ENCODE data around the gene MUTYH.

MUTYH gene

DNA sequence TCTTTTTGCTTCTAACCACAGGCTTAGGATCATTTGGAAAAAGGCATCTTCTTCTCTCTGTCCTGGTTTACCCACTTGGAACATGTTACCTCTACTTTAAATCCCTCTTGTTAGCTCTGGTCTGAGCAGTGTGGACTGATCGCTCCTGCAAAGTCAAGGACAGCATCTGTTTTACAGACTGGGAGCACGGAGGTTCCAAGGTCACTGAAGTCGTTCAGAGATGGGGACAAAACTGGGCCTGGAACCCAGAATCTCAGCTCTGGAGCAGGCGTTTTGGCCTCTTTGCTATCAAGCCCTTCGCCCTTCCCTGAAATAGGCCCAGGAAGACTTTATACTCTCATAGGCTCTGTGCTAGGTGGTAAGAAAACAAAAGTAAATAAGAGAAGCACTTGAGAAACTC, 11.3 kb upstream of the MUTYH start:
- Histone ChIP-seq H3K4me1 (ENCODE audit: control insufficient read depth, insufficient read depth, low read length) (peaks cover 5% of the 10 kb centered on the region; the same call in 1 of the 2 replicates), H3K36me3 (ENCODE audit: control insufficient read depth, insufficient read depth, low read length) (peaks cover 4% of the 10 kb centered on the region; the same call in 1 of the 2 replicates), H3K9ac (ENCODE audit: low read length) (no peak overlapping the region), H3K4me3 (ENCODE audit: low read depth, low read length) (no peak overlapping the region), H3K9me3 (ENCODE audit: control insufficient read depth, insufficient read depth, low read depth, low read length) (no peaks in the 10 kb centered on the region), H3K27me3 (ENCODE audit: control insufficient read depth, insufficient read depth, low read length) (no peaks in the 10 kb centered on the region), H3K27ac (ENCODE audit: low read depth, low read length) (no peak overlapping the region)

DNA sequence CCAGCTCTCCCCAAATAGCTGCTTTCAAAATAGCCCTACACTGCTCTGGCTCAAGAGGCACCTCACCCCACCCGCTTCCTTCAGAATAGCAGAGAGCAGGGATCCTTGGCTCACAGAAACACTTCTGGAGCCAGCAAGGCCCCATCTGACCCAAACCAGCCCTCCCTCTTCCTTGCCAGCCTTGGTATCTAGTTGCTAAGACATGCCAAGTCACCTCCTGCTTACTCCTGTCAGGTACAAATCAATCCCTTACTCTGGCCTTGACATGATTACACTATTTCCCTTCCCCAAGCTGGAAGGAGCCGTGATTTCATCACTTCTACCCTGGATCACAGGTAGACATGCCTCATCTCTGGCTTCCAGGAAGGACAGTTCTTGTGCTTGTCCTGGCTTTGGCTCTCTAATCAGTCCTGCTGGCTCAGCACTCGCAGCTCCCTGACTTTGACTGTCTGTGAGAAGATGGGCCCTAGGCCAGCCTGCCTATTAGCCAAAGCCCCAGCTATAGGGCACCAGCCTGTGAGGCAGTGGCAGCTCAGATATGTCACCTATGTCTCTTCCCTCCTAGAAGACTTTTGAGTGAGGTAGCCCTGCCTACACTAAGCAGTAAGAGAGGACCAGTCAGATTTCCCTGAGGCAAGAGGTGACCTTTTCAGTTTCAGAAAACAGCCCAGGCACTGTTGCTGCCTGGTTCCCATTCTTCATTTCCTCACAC, 8.9 kb upstream of the MUTYH start:
- H3K4me3 ChIP-seq (ENCODE audit: low read depth, low read length) = no peak overlapping the region
- H3K9me3 ChIP-seq (ENCODE audit: control insufficient read depth, insufficient read depth, low read depth, low read length) = no peaks in the 10 kb centered on the region
- no peak overlapping the region for H3K27ac ChIP-seq (ENCODE audit: low read depth, low read length)
- peaks cover 24% of the 10 kb centered on the region for H3K36me3 ChIP-seq (ENCODE audit: control insufficient read depth, insufficient read depth, low read length)
- H3K4me1 ChIP-seq (ENCODE audit: control insufficient read depth, insufficient read depth, low read length) = no peaks in the 10 kb centered on the region; the same call in 1 of the 2 replicates
- H3K9ac ChIP-seq (ENCODE audit: low read length) = no peak overlapping the region
- H3K27me3 ChIP-seq (ENCODE audit: control insufficient read depth, insufficient read depth, low read length) = no peaks in the 10 kb centered on the region

DNA sequence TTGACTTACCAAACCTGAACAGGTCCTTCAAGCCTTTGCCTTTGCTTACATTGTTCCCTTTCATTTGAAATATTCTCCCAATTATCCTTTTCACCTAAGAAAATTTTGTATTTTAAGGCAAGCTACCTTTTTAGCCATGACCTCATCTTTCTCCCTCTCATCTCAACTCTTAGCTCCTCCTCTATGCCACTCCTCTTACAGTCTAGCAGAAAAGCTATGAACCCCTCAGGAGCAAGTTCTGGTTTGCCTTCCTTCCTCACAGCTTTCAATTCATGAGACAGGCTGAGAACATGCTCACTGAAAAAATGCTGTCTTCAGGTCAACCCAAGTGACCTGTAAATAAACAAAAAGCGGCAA, 8.3 kb upstream of the MUTYH start:
- Histone ChIP-seq H3K4me1 (ENCODE audit: control insufficient read depth, insufficient read depth, low read length) (no peaks in the 10 kb centered on the region; the same call in 1 of the 2 replicates), H3K9me3 (ENCODE audit: control insufficient read depth, insufficient read depth, low read depth, low read length) (no peaks in the 10 kb centered on the region), H3K27me3 (ENCODE audit: control insufficient read depth, insufficient read depth, low read length) (no peaks in the 10 kb centered on the region), H3K36me3 (ENCODE audit: control insufficient read depth, insufficient read depth, low read length) (peaks cover 30% of the 10 kb centered on the region), H3K4me3 (ENCODE audit: low read depth, low read length) (no peak overlapping the region), H3K27ac (ENCODE audit: low read depth, low read length) (no peak overlapping the region), H3K9ac (ENCODE audit: low read length) (no peak overlapping the region)

DNA sequence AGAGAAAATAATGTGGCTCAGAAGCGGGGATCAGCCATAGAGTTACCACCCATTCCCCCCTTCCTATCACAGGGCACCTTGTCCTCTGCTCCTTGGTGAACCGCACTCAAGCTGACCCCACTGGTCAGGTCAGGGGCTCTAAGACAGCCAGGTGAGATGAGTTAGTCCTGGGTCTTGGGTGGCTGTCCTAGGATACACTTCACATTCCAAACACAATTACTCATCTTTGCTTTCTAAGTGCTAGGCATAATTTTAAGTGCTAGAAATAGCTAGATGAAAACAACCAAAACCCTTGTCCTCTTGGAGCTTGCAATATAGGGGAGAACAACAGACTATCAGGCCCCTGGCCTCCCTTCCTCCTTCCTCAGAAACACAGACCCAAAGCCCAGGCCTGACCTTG, 7.8 kb upstream of the MUTYH start:
- H3K9ac ChIP-seq (ENCODE audit: low read length) = no peak overlapping the region
- no peaks in the 10 kb centered on the region for H3K27me3 ChIP-seq (ENCODE audit: control insufficient read depth, insufficient read depth, low read length)
- no peak overlapping the region for H3K4me3 ChIP-seq (ENCODE audit: low read depth, low read length)
- no peak overlapping the region for H3K27ac ChIP-seq (ENCODE audit: low read depth, low read length)
- no peaks in the 10 kb centered on the region for H3K9me3 ChIP-seq (ENCODE audit: control insufficient read depth, insufficient read depth, low read depth, low read length)
- H3K36me3 ChIP-seq (ENCODE audit: control insufficient read depth, insufficient read depth, low read length) = peaks cover 35% of the 10 kb centered on the region
- no peaks in the 10 kb centered on the region; the same call in 1 of the 2 replicates for H3K4me1 ChIP-seq (ENCODE audit: control insufficient read depth, insufficient read depth, low read length)

DNA sequence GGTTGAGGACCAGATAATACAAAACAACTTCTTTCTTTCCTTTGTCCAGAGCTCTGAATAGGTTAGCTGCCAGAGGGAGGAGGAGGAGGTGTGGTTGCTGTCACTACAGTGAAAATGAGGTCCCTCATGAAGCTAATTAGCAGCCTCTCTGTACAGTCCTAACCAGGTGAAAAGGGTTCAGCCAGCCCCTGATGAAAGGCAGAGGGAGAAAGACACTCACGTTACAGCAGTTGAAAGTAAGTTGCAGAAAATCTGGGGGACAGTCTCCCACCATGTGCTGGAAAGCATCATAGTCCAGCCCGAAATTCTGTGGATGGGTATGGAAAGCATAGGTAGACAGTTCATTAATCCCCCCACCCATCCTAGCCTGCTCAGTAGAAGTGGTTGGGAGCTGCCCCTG, 6.2 kb upstream of the MUTYH start:
- Histone ChIP-seq H3K27ac (ENCODE audit: low read depth, low read length) (no peak overlapping the region), H3K9me3 (ENCODE audit: control insufficient read depth, insufficient read depth, low read depth, low read length) (no peaks in the 10 kb centered on the region), H3K9ac (ENCODE audit: low read length) (no peak overlapping the region), H3K36me3 (ENCODE audit: control insufficient read depth, insufficient read depth, low read length) (peaks cover 51% of the 10 kb centered on the region), H3K27me3 (ENCODE audit: control insufficient read depth, insufficient read depth, low read length) (no peaks in the 10 kb centered on the region), H3K4me1 (ENCODE audit: control insufficient read depth, insufficient read depth, low read length) (no peaks in the 10 kb centered on the region; the same call in 1 of the 2 replicates), H3K4me3 (ENCODE audit: low read depth, low read length) (no peak overlapping the region)

DNA sequence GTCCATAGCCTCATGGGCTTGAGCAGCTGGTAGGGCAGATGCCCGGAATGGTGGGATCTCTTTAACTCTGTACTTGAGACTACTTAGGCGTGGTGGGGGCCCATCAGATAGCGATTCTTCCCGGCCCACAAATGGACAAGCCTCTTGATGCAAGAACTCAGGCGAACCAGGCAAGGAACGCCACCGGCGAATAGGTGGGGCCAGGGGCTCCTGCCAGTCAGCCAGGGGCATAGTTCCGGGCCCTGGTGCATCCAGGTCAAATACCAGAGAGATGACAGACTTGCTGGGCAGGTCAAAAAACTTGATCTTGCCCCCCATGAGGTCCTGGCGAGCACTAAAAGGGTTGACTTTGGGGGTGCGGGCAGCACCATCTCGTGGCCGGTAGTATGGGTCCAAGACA, 4.8 kb upstream of the MUTYH start:
- H3K9me3 ChIP-seq (ENCODE audit: control insufficient read depth, insufficient read depth, low read depth, low read length) = no peaks in the 10 kb centered on the region
- no peak overlapping the region for H3K9ac ChIP-seq (ENCODE audit: low read length)
- no peak overlapping the region for H3K27ac ChIP-seq (ENCODE audit: low read depth, low read length)
- H3K4me1 ChIP-seq (ENCODE audit: control insufficient read depth, insufficient read depth, low read length) = peaks cover 5% of the 10 kb centered on the region; the same call in 1 of the 2 replicates
- H3K4me3 ChIP-seq (ENCODE audit: low read depth, low read length) = no peak overlapping the region
- H3K27me3 ChIP-seq (ENCODE audit: control insufficient read depth, insufficient read depth, low read length) = no peaks in the 10 kb centered on the region
- H3K36me3 ChIP-seq (ENCODE audit: control insufficient read depth, insufficient read depth, low read length) = peaks cover 54% of the 10 kb centered on the region

DNA sequence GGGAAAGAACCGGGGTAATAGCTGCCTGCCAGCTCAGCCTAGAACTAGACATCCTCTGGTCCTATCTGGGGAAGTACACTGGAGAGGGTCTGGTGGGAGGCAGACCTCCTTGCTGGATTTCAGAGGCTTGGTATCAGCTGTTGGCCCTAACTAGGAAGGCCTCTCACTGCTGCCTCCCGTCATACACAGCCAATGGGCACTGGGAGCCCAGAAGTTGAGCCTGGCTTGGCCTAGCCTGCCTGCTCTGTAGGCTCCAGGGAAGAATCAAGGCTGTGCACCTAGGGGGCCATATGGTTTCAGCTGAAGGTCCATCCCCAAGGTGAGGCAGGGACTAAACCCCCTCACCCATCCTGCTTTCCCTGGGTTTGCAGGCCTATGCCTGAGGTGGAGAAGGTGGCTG, 4.3 kb upstream of the MUTYH start:
- no peaks in the 10 kb centered on the region for H3K27me3 ChIP-seq (ENCODE audit: control insufficient read depth, insufficient read depth, low read length)
- no peak overlapping the region for H3K27ac ChIP-seq (ENCODE audit: low read depth, low read length)
- H3K9me3 ChIP-seq (ENCODE audit: control insufficient read depth, insufficient read depth, low read depth, low read length) = no peaks in the 10 kb centered on the region
- peaks cover 54% of the 10 kb centered on the region for H3K36me3 ChIP-seq (ENCODE audit: control insufficient read depth, insufficient read depth, low read length)
- H3K4me1 ChIP-seq (ENCODE audit: control insufficient read depth, insufficient read depth, low read length) = peaks cover 5% of the 10 kb centered on the region; the same call in 1 of the 2 replicates
- H3K4me3 ChIP-seq (ENCODE audit: low read depth, low read length) = no peak overlapping the region
- no peak overlapping the region for H3K9ac ChIP-seq (ENCODE audit: low read length)

DNA sequence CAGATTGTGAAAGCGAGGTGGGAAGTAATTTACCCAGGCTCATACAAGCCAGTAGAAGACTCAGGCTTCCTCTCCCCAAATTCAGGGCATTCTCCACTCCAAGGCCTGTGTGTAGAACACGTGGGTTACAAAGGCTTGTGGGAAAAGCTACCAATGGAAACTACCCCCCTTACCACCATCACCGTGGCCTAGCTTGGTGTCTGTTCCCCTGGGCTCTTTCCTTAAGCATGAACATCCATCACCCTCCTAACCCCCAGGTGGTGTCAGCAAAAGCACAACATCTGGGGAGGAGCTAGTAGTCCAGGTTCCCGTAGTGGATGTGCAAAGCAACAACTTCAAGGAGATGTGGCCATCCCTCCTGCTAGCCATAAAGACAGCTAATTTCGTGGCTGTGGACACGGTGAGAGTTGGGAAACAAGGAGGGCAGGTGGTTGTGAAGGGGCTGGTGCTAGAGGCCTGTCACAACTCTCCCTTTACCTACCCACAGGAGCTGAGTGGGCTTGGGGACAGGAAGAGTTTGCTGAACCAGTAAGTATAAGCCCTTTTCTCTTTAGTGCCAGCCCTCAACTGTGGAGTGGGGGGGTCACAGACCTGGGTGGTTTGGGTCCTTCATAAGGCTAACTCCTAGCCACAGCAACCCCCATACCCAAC, 701 bp upstream of the MUTYH start:
- no peak overlapping the region for H3K27ac ChIP-seq (ENCODE audit: low read depth, low read length)
- peak overlapping the region; percentile 97 for H3K9ac ChIP-seq (ENCODE audit: low read length)
- H3K4me3 ChIP-seq (ENCODE audit: low read depth, low read length) = peak overlapping the region; percentile 86
- H3K9me3 ChIP-seq (ENCODE audit: control insufficient read depth, insufficient read depth, low read depth, low read length) = no peaks in the 10 kb centered on the region
- no peaks in the 10 kb centered on the region for H3K27me3 ChIP-seq (ENCODE audit: control insufficient read depth, insufficient read depth, low read length)
- peaks cover 7% of the 10 kb centered on the region; the same call in 1 of the 2 replicates for H3K4me1 ChIP-seq (ENCODE audit: control insufficient read depth, insufficient read depth, low read length)
- H3K36me3 ChIP-seq (ENCODE audit: control insufficient read depth, insufficient read depth, low read length) = peaks cover 53% of the 10 kb centered on the region

DNA sequence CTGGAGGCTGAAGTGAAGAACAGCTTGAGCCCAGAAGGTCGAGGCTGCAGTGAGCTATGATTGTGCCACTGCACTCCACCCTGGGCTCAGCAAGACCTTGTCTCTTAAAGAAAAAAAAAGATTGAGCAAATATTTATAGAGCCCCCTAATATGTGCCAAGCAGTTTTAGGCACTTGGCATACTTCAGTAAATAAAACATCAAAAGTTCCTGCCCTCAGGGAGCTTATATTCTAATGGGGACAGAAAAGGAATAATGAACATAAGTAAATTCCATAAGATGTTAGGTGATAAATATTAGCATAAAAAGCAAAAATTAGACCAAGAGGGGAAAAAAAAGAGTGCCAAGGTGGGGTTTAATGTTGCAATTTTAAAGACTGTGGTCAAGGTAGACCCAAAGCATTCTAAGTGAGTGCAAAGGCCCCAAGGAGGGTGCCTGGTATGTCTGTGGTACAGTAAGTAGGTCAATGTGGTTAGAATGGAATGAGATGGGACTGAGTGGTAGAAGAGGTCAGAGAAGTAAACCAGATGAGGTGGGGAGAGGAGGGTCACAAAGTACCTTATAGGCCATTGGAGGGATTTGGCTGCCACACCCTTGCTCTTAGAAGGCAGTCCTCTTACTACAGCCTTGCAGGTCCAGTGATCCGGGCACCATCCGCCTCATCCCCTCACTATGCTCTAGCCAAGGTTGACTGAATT, 2.5 kb downstream of the MUTYH start:
- Histone ChIP-seq H3K4me1 (ENCODE audit: control insufficient read depth, insufficient read depth, low read length) (peaks cover 10% of the 10 kb centered on the region; the same call in 1 of the 2 replicates), H3K9ac (ENCODE audit: low read length) (no peak overlapping the region), H3K4me3 (ENCODE audit: low read depth, low read length) (no peak overlapping the region)

DNA sequence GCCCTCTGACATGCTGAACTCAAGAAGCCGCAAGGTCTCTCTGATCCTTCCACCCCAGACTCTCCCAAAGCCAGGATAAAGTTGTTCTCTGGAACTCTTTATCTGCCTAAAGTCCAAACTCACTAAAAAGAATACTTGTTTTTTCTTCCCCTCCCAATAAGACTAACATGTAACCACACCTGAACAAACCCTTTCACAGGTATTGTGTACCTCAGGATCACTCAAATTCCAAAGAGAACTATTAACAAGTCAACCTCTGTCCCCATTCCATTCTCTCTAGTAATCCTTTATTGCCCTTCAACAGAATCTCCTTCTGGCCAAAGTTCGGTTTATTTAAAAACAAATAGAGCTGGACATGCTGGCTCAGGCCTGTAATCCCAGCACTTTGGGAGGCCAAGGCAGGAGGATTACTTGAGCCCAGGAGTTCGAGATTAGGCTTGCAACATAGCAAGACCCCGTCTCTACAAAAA, 4.3 kb downstream of the MUTYH start:
- H3K27ac ChIP-seq (ENCODE audit: low read depth, low read length) = 0 out of 2 replicates have a peak overlapping the region, but pooled peaks have one; percentile 7
- no peak overlapping the region for H3K4me3 ChIP-seq (ENCODE audit: low read depth, low read length)
- H3K9me3 ChIP-seq (ENCODE audit: control insufficient read depth, insufficient read depth, low read depth, low read length) = no peaks in the 10 kb centered on the region
- peaks cover 45% of the 10 kb centered on the region for H3K36me3 ChIP-seq (ENCODE audit: control insufficient read depth, insufficient read depth, low read length)
- H3K9ac ChIP-seq (ENCODE audit: low read length) = no peak overlapping the region
- H3K4me1 ChIP-seq (ENCODE audit: control insufficient read depth, insufficient read depth, low read length) = peaks cover 8% of the 10 kb centered on the region; the same call in 1 of the 2 replicates
- H3K27me3 ChIP-seq (ENCODE audit: control insufficient read depth, insufficient read depth, low read length) = no peaks in the 10 kb centered on the region

More for the DNA sequence above, 2.5 kb downstream of the MUTYH start:
- no peaks in the 10 kb centered on the region for H3K27me3 ChIP-seq (ENCODE audit: control insufficient read depth, insufficient read depth, low read length)
- no peak overlapping the region for H3K27ac ChIP-seq (ENCODE audit: low read depth, low read length)
- H3K36me3 ChIP-seq (ENCODE audit: control insufficient read depth, insufficient read depth, low read length) = peaks cover 43% of the 10 kb centered on the region
- no peaks in the 10 kb centered on the region for H3K9me3 ChIP-seq (ENCODE audit: control insufficient read depth, insufficient read depth, low read depth, low read length)
